Pulmonary artery endothelial cell (primary cell): Measurements from ENCODE around the gene DCD. TPM values are rescaled to one million over a fixed set of nuclear protein-coding genes. Genes with fewer than 3 reads are reported as not detected.
"Not testable (repeated sequence)": the region's sequence is repeated elsewhere in the genome, so short reads cannot be mapped to it uniquely, and the experiment has no call there.

Experiments used
- DNase-seq: peaks from one replicate; pipeline ENCODE4 v3.0.0-alpha.2; 2011; ENCODE audit warnings: low read depth, low spot score
- total RNA-seq: library from RNA; depleted of rRNA; stranded (reverse); fragments of >200 nt; gene quantifications from 2 replicates; pipeline ENCODE4 v1.2.3, GENCODE V29; 2014

DCD gene
- total RNA-seq, 1 donor from 2014 or later = not detected

DNA sequence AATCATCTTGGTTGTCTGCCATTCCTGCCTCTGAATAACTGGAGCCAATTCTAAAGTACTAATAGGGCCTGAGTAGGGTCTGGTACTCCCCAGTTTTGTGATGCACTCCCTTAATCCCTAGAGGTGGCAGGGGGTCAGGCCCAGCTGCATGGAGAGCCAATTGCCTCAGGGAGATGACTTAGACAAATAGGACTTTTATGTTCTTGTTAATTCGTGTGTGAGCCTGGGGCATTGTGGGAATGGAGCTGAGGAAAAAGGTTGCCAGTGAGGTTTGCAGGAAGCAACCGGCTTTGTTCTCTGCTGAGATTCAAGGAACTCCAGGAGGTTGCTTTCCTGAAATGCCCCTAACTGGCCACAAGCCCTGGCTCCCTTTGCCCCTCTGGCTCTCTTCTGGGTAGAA is 6.8 kb upstream of the DCD start:
- no peak for DNase-seq

- no peak for DNase-seq
Measured at GRCh38 chr12:54653025-54653424, 4.9 kb upstream of the DCD start.

DNA sequence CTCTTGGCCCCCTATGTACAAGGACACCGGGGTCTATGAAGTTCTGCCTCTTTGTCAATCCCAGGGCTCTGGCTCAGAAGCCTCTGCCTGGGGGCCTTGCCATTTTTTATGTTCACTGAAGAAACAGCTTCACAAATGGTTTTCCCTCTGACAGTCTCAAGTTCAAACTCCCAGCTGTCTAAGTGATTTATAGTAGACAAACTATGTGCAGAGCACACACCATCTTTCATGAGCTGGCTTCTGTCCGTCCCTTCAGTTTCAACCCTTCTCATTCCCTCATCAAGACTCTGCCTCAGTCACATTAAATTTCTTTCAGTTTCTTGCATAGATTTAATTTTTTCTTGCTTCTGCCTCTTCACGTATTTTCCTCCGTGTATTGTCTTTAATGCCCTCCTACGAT is 2.7 kb upstream of the DCD start:
- DNase-seq = no peak

GRCh38 chr12:54650409-54650808 is 2.2 kb upstream of the DCD start:
- no peak for DNase-seq

DNA sequence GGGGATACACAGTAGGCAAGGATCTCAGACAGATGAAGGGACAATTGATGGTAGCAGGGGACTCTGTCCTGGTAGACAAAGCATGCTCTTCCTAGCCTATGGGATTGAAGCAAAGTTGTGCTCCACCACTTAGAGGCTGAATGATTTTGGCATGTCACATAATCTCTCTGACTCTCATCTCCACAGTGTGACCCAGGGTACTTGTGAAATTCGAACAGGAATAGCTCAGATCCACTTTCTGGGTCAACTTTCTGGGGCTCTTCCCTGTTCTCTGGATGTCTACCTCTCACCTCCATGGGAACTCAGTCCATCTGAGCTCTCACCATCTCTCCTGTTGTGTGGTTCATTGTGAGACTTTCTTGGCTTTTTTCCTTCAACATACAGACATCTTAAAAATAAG is 1.7 kb upstream of the DCD start:
- DNase-seq = no peak

DNA sequence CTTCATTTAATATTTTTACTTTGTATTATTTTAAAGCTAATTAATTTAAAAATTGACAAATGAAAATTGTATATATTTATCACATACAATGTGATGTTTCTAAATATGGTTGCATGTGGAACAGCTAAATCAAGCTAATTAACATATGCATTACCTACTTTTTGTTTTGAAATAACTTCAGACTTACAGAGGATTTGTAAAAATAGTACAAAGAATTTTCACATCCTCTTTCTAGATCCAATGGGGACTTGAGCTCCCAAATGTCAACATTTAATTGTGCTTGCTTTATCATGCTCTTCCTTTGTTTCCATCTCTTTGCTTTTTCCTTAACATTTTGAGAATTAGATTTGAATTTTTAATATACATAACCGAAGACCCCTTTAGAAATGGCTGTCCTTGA is 6.6 kb downstream of the DCD start:
- no peak for DNase-seq

DNA sequence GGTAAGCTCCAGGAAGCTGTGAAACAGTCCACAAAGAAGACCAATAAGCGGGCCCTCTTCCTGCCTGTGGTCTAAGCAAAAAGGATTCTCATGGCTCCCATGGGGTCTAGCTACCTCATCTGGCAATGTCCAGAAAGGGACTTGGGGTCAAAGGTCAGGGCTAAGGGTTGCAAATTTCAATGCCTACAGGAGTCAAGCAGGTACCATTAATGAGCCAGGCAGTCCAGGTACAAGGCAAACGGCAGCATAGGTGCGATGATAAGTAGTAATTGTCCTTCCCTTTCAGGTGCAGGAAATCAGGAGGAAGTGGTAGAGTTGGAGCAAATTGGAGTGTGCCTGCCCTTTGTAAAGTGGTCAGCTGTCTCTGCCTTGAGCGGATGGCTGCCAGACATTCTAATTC is 7.1 kb downstream of the DCD start:
- DNase-seq = no peak

DNA sequence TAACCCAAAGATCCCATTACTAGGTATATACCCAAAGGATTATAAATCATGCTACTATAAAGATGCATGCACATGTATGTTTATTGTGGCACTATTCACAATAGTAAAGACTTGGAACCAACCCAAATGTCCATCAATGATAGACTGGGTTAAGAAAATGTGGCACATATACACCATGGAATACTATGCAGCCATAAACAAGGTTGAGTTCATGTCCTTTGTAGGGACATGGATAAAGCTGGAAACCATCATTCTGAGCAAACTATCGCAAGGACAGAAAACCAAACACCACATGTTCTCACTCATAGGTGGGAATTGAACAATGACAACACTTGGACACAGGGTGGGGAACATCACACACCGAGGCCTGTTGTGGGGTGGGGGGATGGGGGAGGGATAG is 9.1 kb downstream of the DCD start:
- DNase-seq = not testable (repeated sequence)

DNA sequence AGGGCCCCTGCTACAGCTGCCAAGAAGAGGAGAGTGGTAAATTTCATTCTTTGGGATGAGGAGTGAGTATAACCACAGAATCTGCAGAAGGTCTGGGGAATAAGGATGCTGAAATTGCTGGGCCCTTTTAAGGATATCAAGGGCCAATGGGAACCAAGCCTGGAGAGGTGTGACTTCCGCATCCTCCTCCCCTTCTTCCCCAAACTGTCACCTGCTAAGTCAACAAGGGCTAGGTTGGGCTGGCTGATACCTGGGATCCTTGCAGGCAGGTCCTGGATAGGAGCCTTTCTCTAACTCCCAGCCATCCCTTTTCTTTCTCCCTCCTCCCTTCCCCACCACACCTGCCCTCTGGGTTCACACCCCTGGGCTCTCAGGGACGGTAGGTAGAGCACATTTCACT is 13.4 kb downstream of the DCD start, which contains the start of gene LACRT:
Gene LACRT, minus strand, starts transcription at position 101 of the 400 bp plus-strand sequence. Its CDS starts 54 bp downstream, at position 47.
- DNase-seq = no peak

GRCh38 chr12:54631988-54632728 is 16.0 kb downstream of the DCD start:
- DNase-seq = no peak

- DNase-seq = no peak
Measured at GRCh38 chr12:54631551-54631950, 16.6 kb downstream of the DCD start.

DNA sequence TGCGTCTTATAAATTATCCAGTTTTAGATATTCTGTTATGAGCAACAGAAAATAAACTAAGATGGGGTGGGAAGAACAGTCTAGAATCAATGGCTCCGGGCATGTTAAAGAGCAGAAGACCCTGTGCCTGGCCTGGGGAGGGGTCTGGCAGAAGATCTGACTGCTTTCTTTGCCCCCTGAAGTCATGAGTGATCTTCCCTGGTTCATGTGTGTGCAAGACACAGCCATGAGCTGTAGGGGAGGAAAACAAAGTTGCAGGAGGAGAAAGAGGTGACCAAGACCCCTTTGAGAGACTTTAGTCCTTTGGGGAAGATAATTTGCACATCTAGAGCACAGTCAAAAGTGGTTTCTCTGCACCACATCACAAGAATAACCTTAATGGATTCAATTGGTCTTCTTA is 18.2 kb downstream of the DCD start:
- DNase-seq = no peak

- no peak for DNase-seq
Measured at GRCh38 chr12:54628186-54628846, 19.8 kb downstream of the DCD start.

DNA sequence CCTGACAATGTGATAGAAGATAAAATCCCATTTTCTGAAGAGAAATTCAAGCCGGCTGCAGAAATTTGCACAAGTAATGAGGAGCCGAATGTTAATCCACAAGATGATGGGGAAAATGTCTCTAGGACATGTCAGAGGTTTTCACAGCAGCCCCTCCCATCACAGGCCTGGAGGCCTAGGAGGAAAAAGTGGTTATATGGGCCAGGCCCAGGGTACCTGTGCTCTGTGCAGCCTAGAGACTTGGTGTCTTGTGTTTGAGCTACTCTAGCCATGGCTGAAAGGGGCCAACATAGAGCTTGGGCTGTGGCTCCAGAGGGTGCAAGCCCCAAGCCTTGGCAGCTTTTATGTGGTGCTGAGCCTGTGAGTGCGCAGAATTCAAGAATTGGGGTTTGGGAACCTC is 20.9 kb downstream of the DCD start:
- no peak for DNase-seq

- no peak for DNase-seq
Measured at GRCh38 chr12:54625598-54625997, 22.6 kb downstream of the DCD start.

DNA sequence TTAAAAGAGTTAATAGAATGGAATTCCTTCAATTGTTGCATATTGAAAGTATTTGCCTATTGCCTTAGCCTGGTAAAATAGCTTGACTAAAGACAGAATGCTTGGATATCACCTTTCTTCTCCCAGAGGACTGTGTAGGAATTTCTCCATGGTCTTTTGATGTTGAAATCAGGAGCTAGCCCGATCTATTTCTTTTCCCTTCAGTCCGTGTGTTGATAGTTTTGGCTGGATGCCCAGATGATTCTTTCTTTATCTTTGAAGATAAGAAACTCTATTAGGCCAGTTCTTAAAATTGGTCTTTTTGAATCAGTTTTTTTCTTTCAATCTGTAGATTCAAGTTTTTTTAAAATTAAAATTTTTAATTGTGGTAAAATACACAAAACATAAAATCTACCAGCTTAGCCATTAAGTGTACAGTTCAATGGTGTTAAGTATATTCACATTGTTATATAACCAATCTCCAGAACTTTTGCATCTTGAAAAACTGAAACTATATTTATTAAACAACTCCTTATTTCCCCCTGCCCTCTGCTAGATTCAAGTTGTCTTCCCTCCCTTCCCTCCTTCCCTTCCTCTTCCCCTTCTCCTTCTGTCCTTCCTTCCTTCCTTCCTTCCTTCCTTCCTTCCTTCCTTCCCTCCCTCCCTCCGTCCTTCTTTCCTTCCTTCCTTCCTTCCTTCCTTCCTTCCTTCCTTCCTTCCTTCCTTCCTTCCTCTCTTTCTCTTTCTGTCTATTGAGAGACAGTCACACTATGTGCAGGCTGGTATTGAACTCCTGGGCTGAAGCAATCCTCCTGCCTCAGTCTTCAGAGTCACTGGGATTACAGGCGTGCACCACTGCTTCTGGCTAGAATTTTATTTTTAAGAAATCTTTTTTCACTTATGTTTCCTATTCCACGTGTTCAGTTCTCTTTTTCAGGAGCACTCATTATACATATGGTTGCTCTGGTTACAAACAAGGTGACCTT is 23.6 kb downstream of the DCD start:
- DNase-seq = no peak

DNA sequence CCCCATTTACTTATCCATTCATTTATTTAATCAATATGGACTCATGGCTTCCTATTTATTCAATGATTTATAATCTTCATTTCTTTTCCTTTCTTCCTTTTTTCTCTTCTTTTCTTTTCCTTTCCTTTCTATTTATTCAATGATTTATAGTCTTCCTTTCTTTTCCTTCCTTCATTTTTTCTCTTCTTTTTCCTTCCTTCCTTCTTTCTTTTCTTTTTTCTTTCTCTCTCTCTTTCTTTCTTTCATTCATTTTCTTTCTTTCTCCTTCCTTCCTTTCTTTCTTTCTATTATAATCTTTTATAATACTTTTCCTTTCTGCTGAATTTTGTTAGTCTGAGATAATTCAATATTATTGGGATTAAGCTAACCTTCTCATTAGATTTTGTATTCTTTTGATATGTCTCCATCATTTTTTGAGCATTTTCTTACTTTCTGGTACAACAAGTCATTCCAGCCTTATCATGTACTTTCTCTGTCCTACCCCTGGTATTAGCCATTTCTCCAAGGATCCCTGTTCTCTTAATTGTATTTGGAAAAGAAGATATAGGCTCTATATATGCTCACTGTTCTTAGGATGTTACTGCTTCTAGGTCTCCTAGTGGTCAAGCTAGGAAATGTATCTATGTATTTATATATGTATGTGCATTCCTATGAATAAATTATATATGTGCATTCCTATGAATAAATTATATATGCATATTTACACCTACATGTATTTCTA is 25.5 kb downstream of the DCD start:
- no peak for DNase-seq

GRCh38 chr12:54616933-54617680 is 31.1 kb downstream of the DCD start:
- DNase-seq = no peak

GRCh38 chr12:54612225-54612750 is 35.9 kb downstream of the DCD start:
- DNase-seq = no peak

DNA sequence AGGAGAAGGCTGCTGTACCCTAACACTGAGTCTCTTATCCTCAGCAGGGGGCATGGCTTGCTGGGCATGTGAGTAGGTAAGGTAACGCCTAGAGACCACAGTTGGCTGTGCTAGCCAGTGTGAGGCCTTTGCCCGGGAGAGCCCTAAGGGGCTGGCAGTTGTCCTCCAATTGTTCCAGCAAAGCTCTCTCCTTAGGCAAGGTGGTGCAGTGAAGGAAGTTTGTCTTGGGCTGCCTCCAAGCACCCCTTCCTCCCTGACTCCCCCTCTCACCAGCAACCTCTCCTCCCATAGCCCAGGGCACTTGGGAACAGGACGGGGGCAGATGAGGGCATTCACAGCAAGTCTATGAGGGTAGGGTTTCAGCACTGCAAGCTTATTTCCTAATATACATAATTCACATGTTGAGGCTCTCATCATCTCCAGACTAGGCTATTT is 36.4 kb downstream of the DCD start:
- no peak for DNase-seq
